Measurements from ENCODE around the gene XKR8.
"Not testable (repeated sequence)": the region's sequence is repeated elsewhere in the genome, so short reads cannot be mapped to it uniquely, and the experiment has no call there.

XKR8 gene

GRCh38 chr1:27994060-27994459 lies 34.3 kb downstream of the XKR8 start:
- DNase-seq = no peak

- DNase-seq = not testable (repeated sequence)
Observed at GRCh38 chr1:27994526-27994925, 34.8 kb downstream of the XKR8 start.

- DNase-seq = no peak
Observed at GRCh38 chr1:27999055-27999454, 39.3 kb downstream of the XKR8 start.

GRCh38 chr1:28002600-28002999 lies 42.8 kb downstream of the XKR8 start:
- no peak for DNase-seq

DNA sequence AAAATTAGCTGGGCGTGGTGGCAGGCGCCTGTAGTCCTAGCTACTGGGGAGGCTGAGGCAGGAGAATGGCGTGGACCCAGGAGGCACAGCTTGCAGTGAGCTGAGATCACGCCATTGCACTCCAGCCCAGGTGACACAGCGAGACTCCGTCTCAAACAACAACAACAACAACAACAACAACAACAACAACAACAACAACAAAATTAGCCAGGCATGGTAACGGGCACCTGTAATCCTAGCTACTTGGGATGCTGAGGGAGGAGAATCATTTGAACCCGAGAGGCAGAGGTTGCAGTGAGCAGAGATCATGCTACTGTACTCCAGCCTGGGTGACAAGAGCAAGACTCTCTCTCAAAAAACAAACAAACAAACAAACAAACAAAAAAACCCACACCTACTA lies 43.3 kb downstream of the XKR8 start:
- not testable (repeated sequence) for DNase-seq

GRCh38 chr1:28010969-28011368 lies 51.2 kb downstream of the XKR8 start:
- no peak for DNase-seq
